Measurements from ENCODE around the gene KRTAP20-4. TPM values are rescaled to one million over a fixed set of nuclear protein-coding genes. Genes with fewer than 3 reads are reported as not detected.

KRTAP20-4 gene
- not detected for polyA plus RNA-seq (2012; ENCODE audit: insufficient read depth, insufficient read length)

DNA sequence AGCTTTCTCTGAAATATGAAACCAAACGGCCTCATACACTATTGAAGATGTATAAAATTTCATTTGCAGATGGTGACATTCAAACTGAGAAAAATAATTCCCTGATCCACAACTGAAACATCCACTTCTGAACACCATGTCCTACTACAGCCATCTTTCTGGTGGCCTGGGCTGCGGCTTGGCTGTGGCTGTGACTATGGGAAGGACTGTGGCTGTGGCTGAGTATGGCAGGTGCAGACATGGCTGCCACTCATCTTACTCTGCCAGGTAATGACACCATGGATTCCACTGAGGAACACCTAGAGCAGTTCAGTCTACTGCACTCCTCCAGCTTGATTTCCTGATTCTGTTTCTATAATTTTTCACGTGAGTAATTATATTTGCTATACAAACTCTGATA, at the start of gene KRTAP20-4:
TSS of gene KRTAP20-4 (plus strand) at position 106 of the 400 bp plus-strand sequence.
- no peak within 1 kb of the TSS for H3K4me3 ChIP-seq (ENCODE audit: low read length)
- no peak for DNase-seq (ENCODE audit: low read depth, low spot score)

GRCh38 chr21:30577766-30578165, 42.7 kb upstream of the KRTAP20-4 start:
- no peak for DNase-seq (ENCODE audit: low read depth, low spot score)
- no peak overlapping the region for H3K4me3 ChIP-seq (ENCODE audit: low read length)

- no peak overlapping the region for H3K4me3 ChIP-seq (ENCODE audit: low read length)
- no peak for DNase-seq (ENCODE audit: low read depth, low spot score)
Observed at GRCh38 chr21:30579346-30579745, 41.1 kb upstream of the KRTAP20-4 start.

- no peak overlapping the region for H3K4me3 ChIP-seq (ENCODE audit: low read length)
- DNase-seq (ENCODE audit: low read depth, low spot score), result no peak
Observed at GRCh38 chr21:30580132-30580531, 40.3 kb upstream of the KRTAP20-4 start.

DNA sequence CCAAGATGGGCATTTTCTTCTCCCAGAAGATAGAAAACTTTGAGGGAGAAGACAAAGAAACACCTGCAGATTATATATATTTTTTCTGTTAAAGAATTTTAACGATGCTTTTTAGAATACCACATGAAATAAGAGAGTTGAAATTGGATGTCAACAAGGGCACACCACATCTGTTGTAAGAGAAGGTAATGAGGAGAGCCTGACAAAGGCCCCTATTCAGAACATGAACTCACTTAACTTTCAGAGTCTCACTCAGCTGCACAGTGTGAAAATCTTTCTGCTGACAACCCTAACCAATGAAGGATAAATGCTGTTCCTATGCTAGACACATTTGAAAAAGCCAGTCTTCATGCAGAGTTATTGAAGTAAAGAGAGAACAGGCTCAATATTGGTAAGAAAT, 37.6 kb upstream of the KRTAP20-4 start:
- no peak overlapping the region for H3K4me3 ChIP-seq (ENCODE audit: low read length)
- no peak for DNase-seq (ENCODE audit: low read depth, low spot score)

DNA sequence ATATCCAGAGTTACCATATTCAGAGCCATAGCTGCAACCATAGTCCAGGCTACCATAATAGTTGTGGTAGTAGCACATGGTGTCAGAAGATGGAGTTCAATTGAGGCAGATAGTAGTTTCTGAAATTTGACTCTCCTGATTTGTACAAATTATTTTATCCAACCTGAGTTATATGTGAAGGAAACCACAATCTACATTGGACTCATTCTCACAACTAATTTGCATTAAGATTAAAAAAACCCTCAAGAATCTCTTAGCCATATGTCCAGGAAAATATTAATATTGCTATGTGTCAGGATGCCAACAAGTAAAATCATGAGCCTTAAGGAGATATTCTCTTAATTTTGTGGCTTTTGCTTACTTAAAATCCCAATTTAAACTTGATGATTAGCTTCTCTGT, 30.1 kb upstream of the KRTAP20-4 start, which contains the start of gene KRTAP22-2:
TSS of gene KRTAP22-2 (minus strand) at position 101 of the 400 bp plus-strand sequence.
- H3K4me3 ChIP-seq (ENCODE audit: low read length), result no peak within 1 kb of the TSS
- no peak for DNase-seq (ENCODE audit: low read depth, low spot score)

- DNase-seq (ENCODE audit: low read depth, low spot score), result no peak
- no peak within 1 kb of the TSS for H3K4me3 ChIP-seq (ENCODE audit: low read length)
Observed at GRCh38 chr21:30592140-30592539, 28.3 kb upstream of the KRTAP20-4 start, which contains the start of gene KRTAP6-3. Gene KRTAP6-3 (plus strand): TSS chr21:30592440. CDS start chr21:30592446, 6 bp downstream.

GRCh38 chr21:30598802-30599201, 21.6 kb upstream of the KRTAP20-4 start, which contains the start of gene KRTAP6-2:
Gene KRTAP6-2 (minus strand): TSS chr21:30598902. CDS start chr21:30598874, 28 bp downstream.
- no peak within 1 kb of the TSS for H3K4me3 ChIP-seq (ENCODE audit: low read length)

GRCh38 chr21:30600787-30601186, 19.6 kb upstream of the KRTAP20-4 start, which contains the start of gene KRTAP22-1:
Gene KRTAP22-1 (plus strand): TSS chr21:30601087.
- H3K4me3 ChIP-seq (ENCODE audit: low read length), result no peak within 1 kb of the TSS
- DNase-seq (ENCODE audit: low read depth, low spot score), result no peak

More at GRCh38 chr21:30598802-30599201, 21.6 kb upstream of the KRTAP20-4 start, which contains the start of gene KRTAP6-2:
- no peak for DNase-seq (ENCODE audit: low read depth, low spot score)

DNA sequence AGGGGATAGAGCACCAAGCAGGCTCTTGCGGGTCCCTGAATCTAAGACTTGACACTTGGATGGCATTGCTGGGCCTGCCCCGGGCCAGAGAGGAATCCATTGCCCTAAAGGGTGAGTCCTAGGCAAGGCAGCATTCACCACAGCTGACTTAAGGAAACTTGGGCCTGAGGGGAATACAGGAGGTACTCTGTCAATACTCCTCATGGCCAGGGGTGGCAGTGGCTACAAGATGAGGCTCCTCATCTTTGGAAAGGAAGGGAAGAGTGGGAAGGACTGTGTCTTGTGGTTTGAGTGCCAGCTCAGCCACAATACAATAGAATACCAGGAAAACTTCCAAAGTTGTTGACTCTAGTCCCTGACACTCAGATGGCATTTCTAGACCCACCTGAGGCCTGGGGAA, 14.5 kb upstream of the KRTAP20-4 start:
- no peak overlapping the region for H3K4me3 ChIP-seq (ENCODE audit: low read length)
- DNase-seq (ENCODE audit: low read depth, low spot score), result no peak

DNA sequence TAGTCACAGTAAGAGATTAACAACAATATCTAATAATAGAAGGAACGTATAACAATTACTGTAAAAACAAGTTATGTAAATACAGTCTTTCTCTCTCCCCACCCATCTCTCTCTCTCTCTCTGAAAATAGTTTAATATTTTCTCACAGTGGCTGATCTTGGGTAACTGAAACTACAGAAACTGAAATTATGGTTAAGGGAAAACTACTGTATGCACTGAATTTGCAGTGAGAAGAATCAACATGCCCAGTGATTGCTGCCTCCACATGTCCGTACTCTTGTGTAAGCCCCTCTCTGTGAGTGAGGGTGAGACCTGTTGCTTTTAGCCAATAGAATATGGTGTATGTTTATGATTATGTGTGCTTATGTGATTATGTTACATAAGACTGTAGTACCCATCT, 8.3 kb upstream of the KRTAP20-4 start:
- no peak for DNase-seq (ENCODE audit: low read depth, low spot score)
- no peak overlapping the region for H3K4me3 ChIP-seq (ENCODE audit: low read length)

DNA sequence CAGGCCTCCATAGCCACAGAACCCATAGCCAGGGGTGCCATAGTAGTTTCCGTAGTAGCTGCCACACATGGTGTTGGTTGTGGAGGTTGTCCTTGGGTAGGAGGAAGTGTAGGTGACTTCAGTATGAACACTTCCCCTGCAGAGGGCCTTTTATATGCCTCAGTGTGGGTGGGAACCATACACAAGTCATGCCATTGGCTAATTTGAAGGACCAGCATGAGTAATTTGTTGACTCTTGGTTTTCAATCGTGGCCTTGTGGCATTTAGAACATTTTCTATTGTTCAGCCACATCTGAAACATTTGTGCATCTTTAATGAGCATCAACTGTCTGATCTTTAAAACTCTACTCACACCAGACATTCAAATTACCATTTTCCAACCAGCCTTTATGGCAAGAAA, 6.6 kb upstream of the KRTAP20-4 start, which contains the start of gene KRTAP6-1:
TSS of gene KRTAP6-1 (minus strand) at position 95 of the 400 bp plus-strand sequence. CDS start at position 69, 26 bp downstream.
- no peak for DNase-seq (ENCODE audit: low read depth, low spot score)
- no peak within 1 kb of the TSS for H3K4me3 ChIP-seq (ENCODE audit: low read length)

DNA sequence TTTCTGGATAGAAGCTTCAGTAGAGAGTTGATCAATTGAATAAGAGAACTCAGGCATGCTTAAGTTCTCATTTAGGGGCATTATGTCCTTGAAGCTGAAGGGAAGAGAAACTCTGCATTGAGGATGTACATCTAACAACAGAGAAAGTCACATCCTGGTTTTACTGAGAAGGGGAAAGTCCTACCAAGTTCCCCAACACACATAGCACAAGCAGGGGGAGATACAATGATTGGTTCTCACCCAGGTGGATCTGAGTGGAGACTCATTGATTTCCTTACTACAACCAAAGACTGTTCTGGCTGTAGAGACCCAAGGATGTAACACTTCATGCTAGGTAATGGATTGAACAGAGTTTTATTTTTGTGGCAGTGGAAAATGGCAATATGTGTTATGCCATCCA, 5.2 kb upstream of the KRTAP20-4 start:
- DNase-seq (ENCODE audit: low read depth, low spot score), result no peak
- no peak overlapping the region for H3K4me3 ChIP-seq (ENCODE audit: low read length)

- DNase-seq (ENCODE audit: low read depth, low spot score), result no peak
Observed at GRCh38 chr21:30616125-30616524, 4.3 kb upstream of the KRTAP20-4 start, which contains the start of gene KRTAP20-1. Gene KRTAP20-1 (plus strand): TSS chr21:30616425. CDS start chr21:30616455, 30 bp downstream.

DNA sequence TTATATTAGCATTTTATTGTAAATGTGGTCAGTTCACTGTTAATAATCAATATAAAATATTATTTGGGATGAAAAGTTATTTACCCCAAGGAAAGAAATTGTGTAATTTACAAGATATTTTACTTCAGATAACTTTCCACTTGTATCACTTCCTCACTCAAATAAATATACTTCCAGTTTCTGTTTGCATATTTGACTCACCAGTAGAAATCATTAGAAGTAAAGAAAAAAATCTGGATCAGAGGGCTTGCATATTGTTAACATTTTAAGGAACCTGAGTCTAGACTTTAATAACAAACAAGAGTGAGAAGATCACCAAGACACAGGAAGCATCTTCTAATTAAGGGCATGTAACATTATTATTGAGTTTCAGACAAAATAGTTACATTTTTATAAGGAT, 347 bp upstream of the KRTAP20-4 start:
- no peak for DNase-seq (ENCODE audit: low read depth, low spot score)
- no peak overlapping the region for H3K4me3 ChIP-seq (ENCODE audit: low read length)

More at GRCh38 chr21:30616125-30616524, 4.3 kb upstream of the KRTAP20-4 start, which contains the start of gene KRTAP20-1:
- no peak within 1 kb of the TSS for H3K4me3 ChIP-seq (ENCODE audit: low read length)

DNA sequence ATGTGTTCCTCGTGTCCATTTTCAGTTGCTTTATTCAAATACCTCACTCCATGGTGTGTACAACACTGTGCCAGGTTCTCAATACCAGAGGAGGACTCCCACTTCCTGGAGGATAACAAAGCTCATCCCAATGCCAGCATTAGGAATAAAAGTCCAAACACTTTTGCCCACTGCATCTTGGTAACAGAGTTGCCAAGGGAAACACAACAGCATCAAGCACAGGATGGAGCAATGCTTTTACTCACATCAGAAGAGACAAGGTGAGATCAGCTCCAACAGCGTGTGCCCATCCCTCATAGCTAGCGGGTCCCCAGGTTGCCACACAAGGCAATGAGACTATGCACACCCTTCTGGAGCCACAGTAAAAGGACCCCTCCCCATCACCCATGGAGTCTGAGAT, 2.9 kb downstream of the KRTAP20-4 start:
- no peak overlapping the region for H3K4me3 ChIP-seq (ENCODE audit: low read length)
- no peak for DNase-seq (ENCODE audit: low read depth, low spot score)

DNA sequence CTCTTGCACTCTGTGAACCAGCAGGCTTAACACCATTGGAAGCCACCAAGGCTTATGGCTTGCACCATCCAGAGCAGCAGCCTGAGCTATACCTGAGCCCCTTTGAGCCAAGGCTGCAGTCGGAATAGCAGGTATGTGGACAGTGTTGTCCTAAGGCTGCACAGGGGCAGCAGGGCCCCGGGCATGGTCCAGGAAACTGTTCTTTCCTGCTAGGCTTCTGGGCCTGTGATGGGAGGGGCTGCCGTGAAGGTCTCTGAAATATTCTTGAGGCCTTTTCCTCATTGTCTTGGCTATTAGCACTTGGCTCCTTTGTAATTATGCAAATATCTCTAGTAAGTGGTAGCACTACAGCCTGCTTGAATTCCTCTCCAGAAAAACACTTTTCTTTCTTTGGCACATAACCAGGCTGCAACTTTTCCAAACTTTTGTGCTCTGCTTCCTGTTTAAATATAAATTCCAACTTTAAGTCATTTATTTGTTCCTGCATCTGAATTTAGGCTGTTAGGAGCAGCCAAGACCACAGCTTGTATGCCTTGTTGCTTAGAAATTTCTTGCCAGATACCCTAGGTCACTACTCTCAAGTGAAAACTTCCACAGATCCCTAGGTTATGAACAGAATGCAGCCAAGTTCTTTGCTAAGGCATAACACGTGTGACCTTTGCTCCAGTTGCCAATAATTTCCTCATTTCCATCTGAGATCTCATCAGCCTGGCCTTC, 5.2 kb downstream of the KRTAP20-4 start:
- no peak overlapping the region for H3K4me3 ChIP-seq (ENCODE audit: low read length)
- DNase-seq (ENCODE audit: low read depth, low spot score), result no peak

DNA sequence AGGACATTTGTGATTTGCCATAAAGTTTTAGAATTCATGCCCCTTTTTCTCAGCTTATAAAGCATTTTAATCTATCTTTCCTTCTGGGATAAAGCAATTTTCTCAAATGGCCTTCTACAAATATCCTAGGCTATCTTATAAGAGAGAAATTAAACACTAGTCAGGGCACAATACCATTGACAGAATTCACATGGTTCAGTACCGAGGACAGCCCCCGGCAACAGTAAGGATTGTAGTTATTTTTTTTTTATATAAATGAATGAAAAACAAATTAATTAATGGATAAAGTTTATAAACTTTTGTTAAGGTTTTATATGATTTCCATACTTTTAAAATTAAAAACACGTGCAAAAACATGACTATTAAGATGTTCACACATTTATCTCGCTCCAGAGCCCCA, 7.7 kb downstream of the KRTAP20-4 start:
- no peak overlapping the region for H3K4me3 ChIP-seq (ENCODE audit: low read length)
- no peak for DNase-seq (ENCODE audit: low read depth, low spot score)

DNA sequence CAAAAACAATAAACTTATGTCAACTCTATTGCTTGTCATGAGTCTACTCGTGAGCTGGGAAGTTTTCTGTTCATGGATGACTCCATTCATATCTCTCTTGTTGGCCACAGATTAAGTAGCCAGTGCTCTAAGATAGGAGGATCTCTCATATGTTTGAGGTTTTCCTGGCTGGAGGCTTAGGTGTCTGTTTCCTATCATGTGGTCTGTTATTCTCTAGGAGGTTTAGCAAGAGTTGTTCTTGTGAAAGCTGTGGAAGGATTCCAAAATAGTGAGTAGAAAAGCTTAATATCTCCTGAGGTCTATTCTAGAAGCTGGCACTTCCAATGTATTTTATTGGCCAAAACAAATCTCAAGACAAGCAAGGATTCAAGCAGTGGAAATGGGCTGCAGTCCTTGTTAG, 8.8 kb downstream of the KRTAP20-4 start:
- no peak for DNase-seq (ENCODE audit: low read depth, low spot score)
- no peak overlapping the region for H3K4me3 ChIP-seq (ENCODE audit: low read length)

DNA sequence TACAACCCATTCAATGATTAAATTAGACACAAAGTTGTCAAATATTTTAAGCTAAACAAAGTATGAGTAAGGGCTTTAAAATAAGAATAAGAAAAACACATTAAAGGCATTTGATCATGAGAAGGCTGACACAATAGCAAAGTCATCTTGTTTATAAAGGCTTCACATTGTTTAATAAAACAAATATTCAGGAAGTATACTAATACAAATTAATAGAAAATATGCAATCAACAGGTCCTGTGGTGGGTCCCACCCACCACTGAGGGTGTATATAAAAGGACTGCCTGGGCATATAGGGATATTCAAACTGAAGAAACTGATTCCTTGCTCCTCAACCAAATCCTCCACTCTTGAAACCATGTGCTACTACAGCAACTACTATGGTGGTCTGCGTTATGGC, 14.5 kb downstream of the KRTAP20-4 start, which contains the start of gene KRTAP20-2:
TSS of gene KRTAP20-2 (plus strand) at position 301 of the 400 bp plus-strand sequence. CDS start at position 359, 58 bp downstream.
- DNase-seq (ENCODE audit: low read depth, low spot score), result no peak
- H3K4me3 ChIP-seq (ENCODE audit: low read length), result no peak within 1 kb of the TSS
